DOHH2 (cell line): ENCODE data around the gene ARHGEF26.

Experiments
- H3F3A ChIP-seq: fragments of 200-600 bp; sonication (generic), shearing (Covaris generic); 2 replicates; pipeline ENCODE4 v1.6.0; 2016; ENCODE audit warnings: antibody characterized with exemption, mild to moderate bottlenecking; ENCODE audit not compliant: control insufficient read depth, insufficient read depth
- H3K27ac ChIP-seq: fragments of 200-600 bp; sonication (generic); 2 replicates; pipeline ENCODE4 v1.5.1; 2014; ENCODE audit warnings: low read depth, mild to moderate bottlenecking, low read length, moderate library complexity
- H3K27me3 ChIP-seq: fragments of 200-600 bp; sonication (generic); 2 replicates; pipeline ENCODE4 v1.6.1; 2014; ENCODE audit warnings: mild to moderate bottlenecking, low read length, mixed read lengths; ENCODE audit not compliant: control insufficient read depth
- H3K36me3 ChIP-seq: fragments of 200-600 bp; sonication (generic); 2 replicates; pipeline ENCODE4 v1.6.1; 2014; ENCODE audit warnings: mild to moderate bottlenecking, low read length, moderate library complexity, mixed read lengths; ENCODE audit not compliant: control insufficient read depth
- H3K4me1 ChIP-seq: fragments of 200-600 bp; sonication (generic); 2 replicates; pipeline ENCODE4 v1.6.1; 2014; ENCODE audit warnings: mild to moderate bottlenecking, low read length, mixed read lengths; ENCODE audit not compliant: control insufficient read depth
- H3K4me2 ChIP-seq: fragments of 200-600 bp; sonication (generic); 2 replicates; pipeline ENCODE4 v1.6.0; 2014; ENCODE audit warnings: mild to moderate bottlenecking, low read length, moderate library complexity
- H3K4me3 ChIP-seq: fragments of 200-600 bp; sonication (generic); 2 replicates; pipeline ENCODE4 v1.5.1; 2014; ENCODE audit warnings: mild to moderate bottlenecking, low read length, mixed read lengths
- H3K79me2 ChIP-seq: fragments of 200-600 bp; sonication (generic); 2 replicates; pipeline ENCODE4 v1.6.1; 2014; ENCODE audit warnings: mild to moderate bottlenecking, low read length, mixed read lengths; ENCODE audit not compliant: control insufficient read depth
- H3K9me2 ChIP-seq: fragments of 200-600 bp; sonication (generic); replicated peaks from 2 replicates; pipeline ENCODE4 v1.6.1; 2014; ENCODE audit warnings: mild to moderate bottlenecking, low read length, mixed read lengths; ENCODE audit not compliant: control insufficient read depth
- H3K9me3 ChIP-seq: fragments of 200-600 bp; sonication (generic); 2 replicates; pipeline ENCODE4 v1.6.1; 2014; ENCODE audit warnings: antibody characterized with exemption, low read length, mixed read lengths; ENCODE audit not compliant: control insufficient read depth, insufficient read depth
- H4K20me1 ChIP-seq: fragments of 200-600 bp; sonication (generic); 2 replicates; pipeline ENCODE4 v1.6.0; 2014; ENCODE audit warnings: low read depth, mild to moderate bottlenecking, antibody characterized with exemption, low read length, moderate library complexity; ENCODE audit not compliant: control insufficient read depth, insufficient read depth
- EZH2phosphoT487 ChIP-seq: fragments of 200-600 bp; sonication (generic); IDR thresholded peaks from 2 replicates; pipeline ENCODE4 v1.6.1; 2017; ENCODE audit warnings: borderline replicate concordance, mild to moderate bottlenecking, antibody characterized with exemption, low read length, moderate library complexity, mixed read lengths
- TF ChIP-seq, protein P1 (sequence below): fragments of 200-600 bp; sonication (generic); IDR thresholded peaks from one replicate; pipeline ENCODE4 v1.5.1; 2014; ENCODE audit warnings: antibody characterized with exemption, mild to moderate bottlenecking, low read depth, low read length; ENCODE audit not compliant: poor library complexity, severe bottlenecking

Gene ARHGEF26

DNA sequence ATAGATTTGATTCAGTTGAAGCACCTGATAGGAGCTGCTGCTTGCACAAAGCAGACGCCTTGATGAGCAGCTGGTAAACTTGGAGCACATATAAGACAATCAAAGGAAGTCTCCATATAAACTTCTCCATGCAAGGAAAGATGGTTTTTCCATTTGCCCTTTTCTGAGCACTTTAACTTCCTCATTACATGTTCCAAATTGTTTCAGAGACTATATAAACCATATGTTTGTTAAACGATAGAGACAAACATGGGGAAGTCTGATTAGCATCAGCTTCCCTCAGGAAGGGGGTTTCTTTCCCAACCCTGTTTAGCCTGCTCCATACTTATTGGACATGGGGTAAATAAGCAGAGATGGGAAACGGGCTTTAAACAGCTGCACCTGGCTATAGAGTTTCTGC is 115.1 kb downstream of the ARHGEF26 start:
- Histone ChIP-seq H3K36me3 (no peaks in the 10 kb centered on the region), H3K4me2 (no peak overlapping the region), H4K20me1 (no peaks in the 10 kb centered on the region), H3K27me3 (no peaks in the 10 kb centered on the region), H3K9me3 (no peaks in the 10 kb centered on the region), H3K4me3 (no peak overlapping the region), H3K9me2 (no peaks in the 10 kb centered on the region), H3K27ac (no peak overlapping the region), H3K79me2 (no peaks in the 10 kb centered on the region), H3K4me1 (no peaks in the 10 kb centered on the region), H3F3A (no peaks in the 10 kb centered on the region)
- TF ChIP-seq, protein P1, sequence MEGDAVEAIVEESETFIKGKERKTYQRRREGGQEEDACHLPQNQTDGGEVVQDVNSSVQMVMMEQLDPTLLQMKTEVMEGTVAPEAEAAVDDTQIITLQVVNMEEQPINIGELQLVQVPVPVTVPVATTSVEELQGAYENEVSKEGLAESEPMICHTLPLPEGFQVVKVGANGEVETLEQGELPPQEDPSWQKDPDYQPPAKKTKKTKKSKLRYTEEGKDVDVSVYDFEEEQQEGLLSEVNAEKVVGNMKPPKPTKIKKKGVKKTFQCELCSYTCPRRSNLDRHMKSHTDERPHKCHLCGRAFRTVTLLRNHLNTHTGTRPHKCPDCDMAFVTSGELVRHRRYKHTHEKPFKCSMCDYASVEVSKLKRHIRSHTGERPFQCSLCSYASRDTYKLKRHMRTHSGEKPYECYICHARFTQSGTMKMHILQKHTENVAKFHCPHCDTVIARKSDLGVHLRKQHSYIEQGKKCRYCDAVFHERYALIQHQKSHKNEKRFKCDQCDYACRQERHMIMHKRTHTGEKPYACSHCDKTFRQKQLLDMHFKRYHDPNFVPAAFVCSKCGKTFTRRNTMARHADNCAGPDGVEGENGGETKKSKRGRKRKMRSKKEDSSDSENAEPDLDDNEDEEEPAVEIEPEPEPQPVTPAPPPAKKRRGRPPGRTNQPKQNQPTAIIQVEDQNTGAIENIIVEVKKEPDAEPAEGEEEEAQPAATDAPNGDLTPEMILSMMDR: no peak
- no peak for TF ChIP-seq EZH2phosphoT487

DNA sequence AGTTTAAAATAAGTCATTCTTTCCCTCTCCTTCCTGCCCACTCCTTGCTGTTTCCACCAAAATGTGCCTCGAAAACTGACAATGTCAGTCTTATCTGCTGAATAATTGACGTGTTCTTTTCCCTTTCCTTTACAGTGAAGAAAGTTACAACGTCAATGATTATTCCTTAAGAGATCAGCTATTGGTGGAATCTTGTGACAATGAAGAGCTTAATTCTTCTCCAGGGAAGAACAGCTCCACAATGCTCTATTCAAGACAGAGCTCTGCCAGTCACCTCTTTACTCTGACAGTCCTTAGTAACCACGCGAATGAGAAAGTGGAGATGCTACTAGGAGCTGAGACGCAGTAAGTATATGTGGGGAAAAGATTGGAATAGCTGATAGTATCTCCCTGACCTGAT is 119.0 kb downstream of the ARHGEF26 start:
- no peaks in the 10 kb centered on the region for H3K79me2 ChIP-seq
- H3F3A ChIP-seq: no peaks in the 10 kb centered on the region
- no peaks in the 10 kb centered on the region for H3K27me3 ChIP-seq
- no peaks in the 10 kb centered on the region for H3K4me1 ChIP-seq
- H4K20me1 ChIP-seq: no peaks in the 10 kb centered on the region
- H3K36me3 ChIP-seq: no peaks in the 10 kb centered on the region
- no peak overlapping the region for H3K27ac ChIP-seq
- no peak overlapping the region for H3K4me3 ChIP-seq
- TF ChIP-seq, protein P1: no peak
- TF ChIP-seq EZH2phosphoT487: no peak
- no peak overlapping the region for H3K4me2 ChIP-seq
- H3K9me2 ChIP-seq: no peaks in the 10 kb centered on the region
- H3K9me3 ChIP-seq: no peaks in the 10 kb centered on the region

DNA sequence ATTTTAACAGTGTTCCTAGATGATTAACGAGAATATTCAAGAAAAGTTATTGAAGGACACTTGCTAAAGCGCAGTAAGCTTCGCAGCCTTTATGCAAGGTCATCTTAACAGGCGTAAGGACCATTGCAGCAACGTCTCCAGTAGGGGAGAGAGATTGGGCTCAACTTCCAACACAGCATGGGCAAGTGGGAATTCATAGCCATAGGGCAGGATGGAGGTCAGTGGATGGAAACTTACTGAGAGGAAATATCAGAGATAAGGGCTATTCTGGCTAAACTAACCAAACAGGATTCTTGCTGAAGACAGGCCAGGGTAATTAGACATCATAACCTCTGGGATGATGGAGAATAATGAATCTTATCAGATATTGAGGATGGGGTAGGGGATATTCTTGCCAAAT is 120.3 kb downstream of the ARHGEF26 start:
- Histone ChIP-seq H4K20me1 (no peaks in the 10 kb centered on the region), H3K79me2 (no peaks in the 10 kb centered on the region), H3K4me3 (no peak overlapping the region), H3K27me3 (no peaks in the 10 kb centered on the region), H3K4me2 (no peak overlapping the region), H3F3A (no peaks in the 10 kb centered on the region), H3K4me1 (no peaks in the 10 kb centered on the region), H3K9me2 (no peaks in the 10 kb centered on the region), H3K9me3 (no peaks in the 10 kb centered on the region), H3K27ac (no peak overlapping the region), H3K36me3 (no peaks in the 10 kb centered on the region)
- no peak for TF ChIP-seq EZH2phosphoT487
- TF ChIP-seq, protein P1: no peak

DNA sequence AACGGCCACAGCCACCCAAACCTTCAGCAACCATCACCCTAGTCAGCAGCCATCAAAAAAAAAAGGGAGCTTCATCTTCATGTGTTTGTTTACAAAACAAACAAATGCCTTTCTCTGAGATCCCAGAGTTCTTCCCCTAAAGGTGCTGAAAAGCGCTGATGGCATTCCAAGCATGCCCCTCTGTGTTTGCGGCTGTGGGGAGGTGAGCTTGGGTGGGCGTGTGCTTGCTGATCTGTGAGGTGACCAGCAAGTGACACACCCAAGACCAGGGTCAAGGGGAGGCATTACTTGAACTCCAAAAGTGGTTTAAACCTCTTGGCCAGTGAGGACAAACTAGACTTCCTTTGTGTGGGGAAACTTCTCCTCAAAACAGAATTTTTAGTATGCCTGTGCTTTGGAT is 121.6 kb downstream of the ARHGEF26 start:
- Histone ChIP-seq H3K4me2 (no peak overlapping the region), H3K27ac (no peak overlapping the region), H3K79me2 (no peaks in the 10 kb centered on the region), H3K36me3 (no peaks in the 10 kb centered on the region), H3K4me1 (no peaks in the 10 kb centered on the region), H3K9me2 (no peaks in the 10 kb centered on the region), H3K27me3 (no peaks in the 10 kb centered on the region), H4K20me1 (no peaks in the 10 kb centered on the region), H3K4me3 (no peak overlapping the region), H3F3A (no peaks in the 10 kb centered on the region), H3K9me3 (no peaks in the 10 kb centered on the region)
- TF ChIP-seq, protein P1: no peak
- TF ChIP-seq EZH2phosphoT487: no peak
